NCI-H1105 treated with DMSO at 0.1 percent for 48 hours (cell line): ENCODE results near the gene FOLR2.
"Not testable (repeated sequence)": the region's sequence is repeated elsewhere in the genome, so short reads cannot be mapped to it uniquely, and the experiment has no call there.

ENCODE experiments used
- DNase-seq: peaks from one replicate; lab custom pipeline; 2025; lab: John Stamatoyannopoulos, UW

FOLR2 gene

DNA sequence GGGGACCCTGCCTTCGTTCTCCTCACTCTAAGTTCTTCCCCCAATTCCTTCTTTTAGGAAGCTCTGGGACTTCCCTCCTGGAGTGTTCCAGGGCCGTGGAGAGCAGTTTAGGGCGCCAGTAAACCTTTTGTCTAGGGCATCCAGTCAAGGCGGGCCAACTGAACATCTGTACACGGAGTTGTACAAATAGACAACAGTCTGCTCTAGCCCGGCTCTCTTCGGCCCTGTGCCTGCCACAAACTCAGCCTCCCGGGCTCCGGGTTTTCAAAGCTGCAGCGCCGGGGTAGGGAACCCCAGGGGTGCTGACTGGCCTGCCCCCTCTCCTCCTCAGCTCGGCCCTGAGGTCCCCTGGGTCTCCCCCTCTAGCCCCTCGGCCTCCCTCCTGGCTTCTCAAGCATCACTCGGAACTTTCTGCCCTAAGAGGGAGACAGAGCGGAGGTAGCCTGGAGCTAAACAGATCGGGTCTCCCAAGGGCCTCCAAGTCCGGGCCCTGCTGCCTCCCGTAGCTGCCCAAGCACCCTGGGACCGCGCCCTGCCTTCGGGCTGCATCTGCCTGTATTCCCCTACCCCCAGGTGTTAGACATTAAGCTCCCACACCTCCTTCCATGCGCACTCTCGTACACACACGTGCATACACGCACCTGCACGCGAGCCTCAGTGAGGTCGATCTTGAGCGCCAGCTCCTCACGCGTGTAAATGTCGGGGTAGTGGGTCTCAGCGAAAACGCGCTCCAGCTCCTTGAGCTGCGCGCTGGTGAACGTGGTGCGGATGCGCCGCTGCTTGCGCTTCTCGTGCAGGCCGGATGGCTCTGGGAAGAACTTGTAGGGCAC lies 24.1 kb downstream of the FOLR2 start:
- no peak for DNase-seq

GRCh38 chr11:72241291-72241781 lies 24.7 kb downstream of the FOLR2 start:
- DNase-seq, result no peak

GRCh38 chr11:72242141-72242540 lies 25.5 kb downstream of the FOLR2 start:
- no peak for DNase-seq

GRCh38 chr11:72243173-72244059 lies 26.8 kb downstream of the FOLR2 start:
- DNase-seq, result no peak

GRCh38 chr11:72244060-72244360 lies 27.4 kb downstream of the FOLR2 start, which contains the start of gene PHOX2A:
PHOX2A (minus strand) TSS chr11:72244176; CDS start chr11:72244004, 172 bp downstream.
- DNase-seq, result no peak

DNA sequence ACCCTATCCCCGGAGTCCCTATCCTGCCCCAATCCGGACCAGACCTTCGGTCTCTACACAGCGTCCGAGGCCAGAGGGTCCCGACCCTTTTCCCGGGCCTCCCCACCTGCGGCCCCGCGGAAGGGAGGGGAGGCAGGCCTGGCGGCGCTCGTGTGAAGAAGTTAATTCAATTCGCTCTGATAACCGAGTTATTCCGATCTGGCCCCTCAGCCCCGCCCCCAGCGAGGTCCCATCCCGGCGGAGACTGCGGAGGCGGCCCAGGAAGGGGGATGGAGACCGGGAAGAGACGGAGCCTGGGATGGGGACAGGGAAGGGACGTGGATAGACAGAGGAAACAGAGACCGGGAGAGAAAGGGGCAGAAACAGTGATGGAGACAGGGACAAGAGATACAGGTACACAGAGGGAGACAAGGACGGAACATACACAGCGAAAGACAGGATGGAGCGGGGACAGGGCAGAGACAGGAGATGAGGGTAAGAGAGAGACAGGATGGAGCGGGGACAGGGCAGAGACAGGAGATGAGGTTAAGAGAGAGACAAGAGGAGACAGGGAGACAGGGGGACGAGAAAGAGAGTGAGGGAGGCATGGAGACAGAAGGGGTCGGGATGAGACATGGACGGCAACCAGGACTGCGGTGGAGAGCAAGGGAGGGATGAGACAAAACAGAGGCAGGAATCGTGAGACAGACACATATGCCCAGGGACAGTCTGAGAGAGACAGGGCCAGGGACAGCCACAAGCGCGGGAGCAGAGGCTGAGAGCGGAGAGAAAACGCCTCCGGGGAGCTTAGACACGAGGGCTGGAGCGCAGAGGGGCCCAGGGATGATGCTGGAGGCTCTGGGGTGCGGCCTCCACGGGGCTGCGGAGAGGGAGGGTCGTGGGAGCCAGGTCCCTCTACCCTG lies 28.0 kb downstream of the FOLR2 start:
- no peak for DNase-seq

DNA sequence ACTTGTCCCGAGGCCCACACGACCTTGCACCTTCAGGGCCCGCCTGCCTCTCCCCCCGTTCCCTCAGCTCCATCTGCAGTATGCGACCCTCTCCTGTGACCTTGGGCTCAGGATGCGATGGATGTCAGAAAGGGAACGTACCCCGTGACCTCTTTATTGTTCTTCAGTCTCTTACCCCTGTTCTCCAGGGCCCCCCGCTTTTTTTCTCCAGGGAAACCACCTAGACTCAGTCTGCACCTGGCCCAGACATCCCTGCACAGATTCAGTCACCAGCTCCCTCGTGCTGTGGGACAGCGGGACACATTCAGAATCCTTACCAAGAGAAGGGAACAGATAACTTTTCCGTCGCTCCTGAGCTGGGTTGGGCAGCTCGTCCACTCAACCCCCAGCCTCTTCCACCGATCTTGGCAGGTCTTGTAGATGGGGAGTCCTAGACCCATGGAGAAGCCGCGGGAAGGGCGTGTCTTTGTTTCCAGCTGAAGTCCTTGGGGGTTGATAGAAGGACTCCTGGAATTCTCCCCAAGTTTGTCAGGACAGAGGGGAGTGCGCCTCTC lies 28.7 kb downstream of the FOLR2 start:
- no peak for DNase-seq

- DNase-seq, result no peak
Observed at GRCh38 chr11:72247584-72247983, 31.0 kb downstream of the FOLR2 start.

GRCh38 chr11:72249961-72250360 lies 33.4 kb downstream of the FOLR2 start:
- DNase-seq, result no peak

- DNase-seq, result no peak
Observed at GRCh38 chr11:72250661-72251464, 34.3 kb downstream of the FOLR2 start.

DNA sequence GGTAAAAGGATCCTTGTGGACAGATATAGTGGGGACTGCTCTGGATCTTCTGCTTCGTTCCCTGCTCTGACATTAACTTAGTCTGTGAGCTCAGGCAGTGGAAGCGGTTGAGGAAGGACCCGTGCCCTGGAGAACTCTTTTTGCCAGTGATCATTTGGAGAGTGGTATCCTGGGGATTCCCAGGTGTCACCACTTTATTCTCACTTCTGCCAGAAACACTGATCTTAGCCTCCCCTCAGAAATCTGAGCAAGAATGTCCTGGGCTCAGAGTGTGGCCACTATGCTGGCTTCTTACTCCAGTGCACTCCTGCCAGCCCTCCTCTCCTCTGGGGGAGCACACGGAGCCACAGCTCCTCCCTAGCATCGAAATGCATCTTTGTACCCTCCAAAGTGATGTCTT lies 35.0 kb downstream of the FOLR2 start:
- no peak for DNase-seq

DNA sequence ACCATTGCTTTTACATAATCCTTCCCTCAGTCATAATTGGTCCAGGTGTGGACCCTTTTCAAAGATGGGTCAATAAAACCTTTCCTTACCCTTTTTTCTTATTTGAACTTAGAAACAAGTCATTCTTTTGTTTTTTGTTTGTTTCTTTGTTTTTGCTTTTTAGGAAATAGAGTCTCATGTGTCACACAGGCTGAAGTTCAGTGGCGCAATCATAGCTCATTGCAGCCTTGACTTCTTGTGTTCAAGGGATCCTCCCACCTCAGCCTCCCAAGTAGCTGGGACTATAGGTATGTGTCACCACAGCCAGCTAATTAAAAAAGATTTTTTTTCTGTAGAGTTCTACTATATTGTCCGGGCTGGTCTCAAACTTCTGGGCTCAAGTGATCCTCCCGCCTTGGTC lies 36.8 kb downstream of the FOLR2 start:
- no peak for DNase-seq

DNA sequence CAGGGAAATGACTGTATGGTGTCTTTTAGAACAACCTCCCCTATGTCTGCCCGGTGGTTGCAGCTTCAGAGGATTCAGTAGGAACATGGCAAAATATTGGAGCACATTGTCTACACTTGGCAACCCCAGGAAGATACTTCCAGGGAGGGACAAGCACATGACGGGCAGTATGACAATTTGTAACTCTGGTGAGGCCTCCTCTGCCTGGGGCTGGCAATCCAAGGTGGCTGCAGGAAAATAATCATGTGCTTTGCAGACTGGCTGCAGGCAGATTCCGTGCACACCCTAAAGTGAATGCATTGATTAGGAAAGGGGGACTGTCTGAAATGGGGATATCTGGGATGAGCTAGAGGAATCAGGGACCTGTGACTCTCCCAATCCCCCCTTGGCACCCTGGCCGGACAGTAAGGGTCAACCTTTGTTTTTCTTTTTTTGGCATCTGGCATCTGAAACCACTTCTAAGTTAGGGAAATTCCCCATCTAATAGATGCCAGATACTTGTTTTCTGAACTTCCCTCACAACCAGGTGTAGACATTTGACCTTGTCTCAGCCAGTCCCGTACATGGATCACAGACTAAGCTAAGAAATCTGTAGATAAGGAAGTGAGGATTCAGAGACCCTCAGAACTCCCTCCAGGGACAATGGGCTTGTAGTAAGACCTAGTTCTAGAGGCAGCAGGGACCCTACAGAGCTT lies 37.9 kb downstream of the FOLR2 start:
- DNase-seq, result no peak

DNA sequence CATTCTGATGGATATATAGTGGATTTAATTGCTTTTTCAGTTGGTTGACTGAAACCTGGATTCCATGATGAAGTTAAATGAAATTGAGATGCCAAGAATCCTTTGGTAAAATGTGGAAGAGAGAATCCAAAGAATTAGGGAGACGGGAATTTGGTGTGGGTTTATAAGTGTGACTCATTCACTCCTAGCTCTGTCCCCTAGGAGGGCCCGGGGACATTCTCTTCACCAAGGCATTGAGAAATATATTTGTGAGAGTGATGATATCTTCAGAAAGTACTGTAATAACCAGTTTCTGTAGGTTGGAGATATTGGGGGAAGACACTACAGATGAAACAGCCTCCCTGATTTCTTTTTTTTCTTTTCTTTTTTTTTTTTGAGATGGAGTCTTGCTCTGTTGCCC lies 41.0 kb downstream of the FOLR2 start:
- no peak for DNase-seq

DNA sequence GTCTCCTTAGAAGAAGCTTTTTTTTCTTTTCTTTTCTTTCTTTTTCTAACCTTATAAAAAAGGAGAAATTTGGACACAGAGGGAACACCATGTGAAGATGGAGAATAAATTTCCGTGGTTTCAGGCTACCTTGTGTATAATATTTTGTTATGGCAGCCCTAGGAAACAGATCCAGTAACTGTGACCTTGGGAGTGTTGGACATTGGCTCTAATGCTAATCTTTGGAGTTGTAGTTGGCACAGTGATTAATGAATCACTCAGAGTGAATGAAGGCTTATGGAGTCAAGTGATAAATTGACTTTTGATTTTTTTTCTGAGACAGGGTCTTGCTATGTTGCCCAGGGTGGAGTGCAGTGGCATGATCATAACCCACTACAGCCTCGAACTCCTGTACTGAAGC lies 42.9 kb downstream of the FOLR2 start:
- no peak for DNase-seq

DNA sequence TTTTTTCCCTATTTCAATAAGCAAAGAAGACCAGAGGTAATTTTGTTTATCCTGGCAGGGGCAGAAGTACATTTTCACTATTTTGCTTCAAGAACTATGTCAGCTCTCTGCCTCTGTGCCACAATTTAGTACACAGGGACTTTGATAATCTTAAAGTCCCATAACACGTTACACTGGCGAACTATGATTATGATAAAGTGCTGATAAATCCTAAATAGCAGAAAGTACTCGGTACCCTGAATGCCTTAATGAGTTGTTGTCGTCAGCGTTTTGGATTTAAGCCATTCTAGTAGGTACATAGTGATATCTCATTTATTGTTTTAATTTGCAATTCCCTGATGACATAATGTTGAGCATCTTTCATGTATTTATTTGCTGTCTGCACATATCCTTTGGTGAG lies 44.0 kb downstream of the FOLR2 start:
- no peak for DNase-seq

DNA sequence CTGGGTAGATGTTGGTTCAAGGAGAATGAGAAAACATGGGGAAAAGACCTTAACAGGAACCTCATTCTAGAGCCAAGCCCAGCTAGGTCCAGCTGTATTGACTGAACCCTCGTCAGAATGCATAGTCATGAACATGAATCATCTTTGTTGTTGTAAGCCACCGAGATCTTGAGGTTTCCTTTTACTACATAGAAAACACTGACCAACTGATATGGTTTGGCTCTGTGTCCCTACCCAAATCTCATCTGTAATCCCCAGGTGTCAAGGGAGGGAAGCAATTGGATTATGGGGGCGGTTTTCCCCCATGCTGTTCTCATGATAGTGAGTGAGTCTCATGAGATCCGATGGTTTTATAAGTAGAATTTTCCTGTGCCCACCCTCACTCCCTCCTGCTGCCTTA lies 46.8 kb downstream of the FOLR2 start:
- no peak for DNase-seq

GRCh38 chr11:72265951-72266350 lies 49.4 kb downstream of the FOLR2 start:
- DNase-seq, result no peak

DNA sequence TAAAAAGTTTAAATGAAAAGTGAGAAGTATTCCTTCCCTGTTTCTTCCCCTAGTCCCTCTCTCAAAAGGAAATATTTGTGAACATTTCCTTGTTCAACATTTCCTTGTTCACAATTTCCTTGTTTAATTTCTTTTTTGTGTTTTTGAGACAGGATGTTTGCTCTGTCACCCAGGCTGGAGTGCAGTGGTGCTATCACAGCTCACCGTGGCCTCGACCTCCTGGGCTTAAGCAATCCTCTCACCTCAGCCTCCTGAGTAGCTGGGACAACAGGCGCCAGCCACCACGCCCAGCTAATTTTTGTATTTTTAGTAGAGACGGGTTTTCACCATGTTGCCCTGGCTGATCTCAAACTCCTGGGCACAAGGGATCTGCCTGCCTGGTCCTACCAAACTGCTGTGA lies 50.4 kb downstream of the FOLR2 start:
- DNase-seq, result not testable (repeated sequence)

DNA sequence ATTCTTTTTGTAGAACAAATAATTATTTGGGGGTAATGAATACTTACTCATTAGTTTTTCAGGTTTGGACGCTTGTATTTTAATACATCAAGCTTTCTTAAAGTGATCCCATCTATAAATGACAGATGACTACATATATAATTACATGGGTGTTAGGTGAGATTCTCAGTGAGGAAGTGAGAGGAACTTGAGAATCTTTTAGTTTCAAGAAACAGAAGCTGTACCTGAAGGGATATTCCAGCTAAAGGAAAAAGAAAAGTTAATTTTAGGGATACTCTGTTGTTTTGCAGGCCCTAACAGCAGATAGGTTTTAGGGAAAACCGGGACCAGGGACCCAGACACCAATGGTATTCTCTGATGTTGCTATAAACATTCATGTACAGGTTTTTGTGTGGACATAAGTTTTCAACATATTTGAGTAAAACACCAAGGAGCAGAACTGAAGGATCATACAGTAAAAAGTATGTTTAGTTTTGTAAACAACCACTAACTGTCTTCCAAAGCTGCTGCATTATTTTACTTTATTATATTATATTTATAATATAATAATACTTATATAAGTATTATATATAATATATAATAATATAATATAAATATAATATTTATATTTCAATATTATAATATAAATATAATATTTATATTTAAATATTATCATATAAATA lies 51.5 kb downstream of the FOLR2 start:
- no peak for DNase-seq
